ENCODE measurements around the gene AARS2.

GRCh38 chr6:44316481-44316880, 3.3 kb upstream of the AARS2 start:
- TF ChIP-seq CTCF (IDR thresholded peaks at IDR 0.05) (no peak), POLR2A (IDR thresholded peaks at IDR 0.05) (no peak), EP300 (IDR thresholded peaks at IDR 0.05) (no peak)
